K562 (cell line): ENCODE measurements around the gene VPS26A. TPM values are rescaled to one million over a fixed set of nuclear protein-coding genes. Genes with fewer than 3 reads are reported as not detected.

Source experiments
- BRD9 ChIP-seq: fragments of 450-650 bp; IDR thresholded peaks from 2 replicates; pipeline ENCODE4 v1.6.1; 2018; ENCODE audit warnings: low read depth; ENCODE audit not compliant: partially characterized antibody
- CTBP1 ChIP-seq: fragments of 450-650 bp; IDR thresholded peaks from 2 replicates; pipeline ENCODE4 v1.6.1; 2016; ENCODE audit warnings: borderline replicate concordance
- ELF4 ChIP-seq: fragments of 450-650 bp; formaldehyde crosslinking; IDR thresholded peaks from 2 replicates; pipeline ENCODE4 v1.4.0; 2022; ENCODE audit warnings: missing genetic modification characterization
- HDAC6 ChIP-seq: IDR thresholded peaks from 2 replicates; pipeline ENCODE4 v1.6.1; 2012; ENCODE audit warnings: low read depth, mild to moderate bottlenecking, control low read depth, inconsistent platforms, low read length, moderate library complexity
- HMGXB4 ChIP-seq: sonication (generic); formaldehyde crosslinking; IDR thresholded peaks from 2 replicates; pipeline ENCODE4 v1.8.1; 2023; ENCODE audit warnings: mild to moderate bottlenecking, missing genetic modification reagents
- KDM1A ChIP-seq, 2 experiments: fragments of 450-650 bp; IDR thresholded peaks; 2 replicates each; pipeline ENCODE4 v1.6.1; 2016; ENCODE audit warnings: mild to moderate bottlenecking in 2 of 2
- KLF1 ChIP-seq: fragments of 450-650 bp; IDR thresholded peaks from 2 replicates; pipeline ENCODE4 v1.6.1; 2016; ENCODE audit warnings: missing genetic modification characterization, missing compliant biosample characterization
- SIRT6 ChIP-seq: IDR thresholded peaks from one replicate; pipeline ENCODE4 v1.6.1; 2012; ENCODE audit warnings: low read depth, mild to moderate bottlenecking, control low read depth, inconsistent platforms, low read length, moderate library complexity
- THRB ChIP-seq: fragments of 450-650 bp; formaldehyde crosslinking; conservative IDR thresholded peaks from 2 replicates; pipeline ENCODE4 v1.4.0; 2022; ENCODE audit warnings: mild to moderate bottlenecking, missing genetic modification characterization
- VEZF1 ChIP-seq: fragments of 200-800 bp; sonication (Bioruptor generic); IDR thresholded peaks from 2 replicates; pipeline ENCODE4 v1.6.1; 2017; ENCODE audit warnings: missing genetic modification characterization, missing compliant biosample characterization
- ZBTB34 ChIP-seq: fragments of 250-450 bp; sonication (Bioruptor Pico); IDR thresholded peaks from 2 replicates; pipeline ENCODE4 v1.8.0; 2021; ENCODE audit warnings: mild to moderate bottlenecking, moderate library complexity
- ZBTB9 ChIP-seq: fragments of 450-650 bp; formaldehyde crosslinking; IDR thresholded peaks from 2 replicates; pipeline ENCODE4 v1.4.0; 2020; ENCODE audit warnings: mild to moderate bottlenecking, moderate library complexity
- ZFP91 ChIP-seq: sonication (generic); formaldehyde crosslinking; IDR thresholded peaks from 2 replicates; pipeline ENCODE4 v1.8.0; 2022; ENCODE audit warnings: mild to moderate bottlenecking, missing genetic modification reagents
- ZNF232 ChIP-seq: sonication (generic); formaldehyde crosslinking; IDR thresholded peaks from 2 replicates; pipeline ENCODE4 v1.8.0; 2022; ENCODE audit warnings: mild to moderate bottlenecking, missing genetic modification reagents
- ZNF444 ChIP-seq: fragments of 250-450 bp; sonication (Bioruptor Pico); IDR thresholded peaks from 2 replicates; pipeline ENCODE4 v1.4.0; 2020; ENCODE audit warnings: mild to moderate bottlenecking, moderate library complexity
- polyA plus RNA-seq, 8 experiments: library from polyadenylated mRNA; depleted of rRNA in 4 of 8; stranded (reverse) in 5 of 8; unstranded in 3 of 8; fragments of >200 nt; fragmentation: Nextera tagmentation in 2 of 8; fragmentation: Illumina TruSeq in 1 of 8; extraction: Ambion mirVana in 2 of 8; extraction: Trizol in 1 of 8; gene quantifications; 2 replicates each; pipeline versions ENCODE4 v1.2.1 to v1.2.3, GENCODE V29; 2011 to 2014; ENCODE audit warnings: inconsistent platforms in 1 of 8, missing spikeins in 1 of 8
- total RNA-seq, 7 experiments: library from RNA; depleted of rRNA in 6 of 7; stranded (reverse); fragments of >200 nt in 6 of 7; fragmentation: Illumina TruSeq in 2 of 7; extraction: Trizol in 2 of 7; gene quantifications; 2 replicates each; pipeline versions ENCODE4 v1.2.1 to v1.2.3, GENCODE V29; 2011 to 2021; ENCODE audit warnings: low replicate concordance in 1 of 7

VPS26A gene
- total and polyA plus RNA-seq, 9 of the 15 experiments (the other 6 are each of a cell fraction or from before 2014, with no cell fraction given), result 47.1 to 137 (median 69.3) TPM

- TF ChIP-seq VEZF1 (peak; percentile 63), CTBP1 (0 out of 2 replicates have a peak, but pooled peaks have one; percentile 36), HDAC6 (no peak), KLF1 (tag) (peak; percentile 26; the same call in 1 of the 2 replicates), THRB (CRISPR knock-in tag) (peak; percentile 93; the same call in 1 of the 2 replicates), ZBTB9 (0 out of 2 replicates have a peak, but pooled peaks have one; percentile 64), HMGXB4 (CRISPR knock-in tag) (peak; percentile 93; the same call in 1 of the 2 replicates), ELF4 (CRISPR knock-in tag) (peak; percentile 79; the same call in 1 of the 2 replicates), ZNF444 (no peak), ZBTB34 (CRISPR knock-in tag) (no peak), SIRT6 (no peak), KDM1A (IDR thresholded peaks at IDR 0.05) (no peak), ZFP91 (CRISPR knock-in tag) (no peak; the same call in 1 of the 2 replicates), ZNF232 (CRISPR knock-in tag) (0 out of 2 replicates have a peak, but pooled peaks have one; percentile 25), BRD9 (no peak)
These were observed 56.0 kb downstream of the VPS26A start, which contains the start of gene SUPV3L1 (continued) for GRCh38 chr10:69179743-69180524.
